SK-N-SH treated with all-trans-retinoic acid at 6 μM for 48 hours (cell line): ENCODE measurements around the gene C11orf52.

Experiments used
- GLIS3 ChIP-seq: fragments of 250-450 bp; sonication (Bioruptor Pico); IDR thresholded peaks from 2 replicates; pipeline ENCODE4 v1.5.0; 2020; ENCODE audit warnings: mild to moderate bottlenecking, moderate library complexity
- ZFP3 ChIP-seq: fragments of 250-450 bp; sonication (Bioruptor Pico); IDR thresholded peaks from 2 replicates; pipeline ENCODE4 v1.5.0; 2020; ENCODE audit warnings: mild to moderate bottlenecking, moderate library complexity
- ZNF565 ChIP-seq: fragments of 450-650 bp; formaldehyde crosslinking; conservative IDR thresholded peaks from 2 replicates; pipeline ENCODE4 v1.5.0; 2020; ENCODE audit warnings: low read depth, mild to moderate bottlenecking, moderate library complexity

- TF ChIP-seq ZNF565 (no peak), GLIS3 (no peak), ZFP3 (CRISPR knock-in tag) (no peak)
Measured at GRCh38 chr11:111957663-111958444, 39.1 kb downstream of the C11orf52 start.
